ENCODE measurements around the gene ZAP70. TPM values are rescaled to one million over a fixed set of nuclear protein-coding genes. Genes with fewer than 3 reads are reported as not detected.

Gene ZAP70
- total and polyA plus RNA-seq, 2 of the 13 experiments (the other 11 are each of a cell fraction or from before 2014, with no cell fraction given), result 0.51 to 4.0 TPM

DNA sequence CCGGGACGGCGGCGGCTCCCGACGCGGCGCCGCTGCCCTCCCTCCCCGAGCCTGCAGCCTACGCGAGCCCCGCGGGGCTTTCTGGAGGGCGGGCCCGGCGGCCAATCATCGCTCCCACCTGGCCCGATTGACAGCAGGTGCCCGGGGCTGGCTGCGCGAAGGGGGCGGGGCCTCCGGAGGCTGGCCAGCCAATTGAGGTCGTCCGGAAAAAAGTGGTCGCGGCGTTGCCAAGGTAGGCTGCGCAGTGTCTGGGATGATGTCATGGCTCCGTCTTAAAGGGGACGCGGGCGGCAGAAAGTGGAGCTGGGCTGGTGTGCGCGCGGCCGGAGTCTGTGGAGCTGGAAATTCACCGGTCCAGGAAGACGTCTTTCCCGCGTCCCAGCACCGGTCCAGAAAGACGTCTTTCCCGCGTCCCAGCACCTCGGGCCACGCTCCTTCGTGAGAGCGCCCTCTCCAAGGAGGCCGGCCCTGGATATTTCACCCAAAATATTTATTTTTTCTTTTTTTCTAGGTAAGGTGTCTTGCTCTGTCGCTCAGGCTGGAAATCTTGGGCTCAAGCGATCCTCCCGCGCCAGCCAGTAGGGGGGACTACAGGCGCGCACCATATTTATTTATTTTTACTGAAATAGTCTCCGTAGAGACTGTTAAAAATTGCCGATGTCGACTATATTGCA is 49.3 kb upstream of the ZAP70 start, which contains the start of gene ACTR1B (continued):
- TF ChIP-seq ZNF367 (CRISPR knock-in tag; IDR thresholded peaks at IDR 0.05; ENCODE audit: borderline replicate concordance), result no peak
- TF ChIP-seq ESRRA (CRISPR knock-in tag; IDR thresholded peaks at IDR 0.05; ENCODE audit: low read depth), result no peak
- TF ChIP-seq SMARCC2 (IDR thresholded peaks at IDR 0.05), result no peak
- TF ChIP-seq ZNF605 (CRISPR knock-in tag; IDR thresholded peaks at IDR 0.05), result no peak
- no peak; the same call in 1 of the 2 replicates for TF ChIP-seq ZNF670 (CRISPR knock-in tag; IDR thresholded peaks at IDR 0.05; ENCODE audit: borderline replicate concordance)
- TF ChIP-seq, protein P1, sequence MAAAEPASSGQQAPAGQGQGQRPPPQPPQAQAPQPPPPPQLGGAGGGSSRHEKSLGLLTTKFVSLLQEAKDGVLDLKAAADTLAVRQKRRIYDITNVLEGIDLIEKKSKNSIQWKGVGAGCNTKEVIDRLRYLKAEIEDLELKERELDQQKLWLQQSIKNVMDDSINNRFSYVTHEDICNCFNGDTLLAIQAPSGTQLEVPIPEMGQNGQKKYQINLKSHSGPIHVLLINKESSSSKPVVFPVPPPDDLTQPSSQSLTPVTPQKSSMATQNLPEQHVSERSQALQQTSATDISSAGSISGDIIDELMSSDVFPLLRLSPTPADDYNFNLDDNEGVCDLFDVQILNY (CRISPR knock-in tag; conservative IDR thresholded peaks at IDR 0.05), result 0 out of 2 replicates have a peak, but pooled peaks have one; percentile 55
- TF ChIP-seq ZNF263 (CRISPR knock-in tag; IDR thresholded peaks at IDR 0.05), result peak; percentile 58
- no peak for TF ChIP-seq EHMT2 (IDR thresholded peaks at IDR 0.05; ENCODE audit: borderline replicate concordance, low read depth, low read length)
- no peak for TF ChIP-seq WIZ (CRISPR knock-in tag; IDR thresholded peaks at IDR 0.05)
- no peak for TF ChIP-seq SIX1 (CRISPR knock-in tag; IDR thresholded peaks at IDR 0.05; ENCODE audit: borderline replicate concordance)
- TF ChIP-seq ZNF7 (CRISPR knock-in tag; IDR thresholded peaks at IDR 0.05), result no peak
- TF ChIP-seq, protein P2, sequence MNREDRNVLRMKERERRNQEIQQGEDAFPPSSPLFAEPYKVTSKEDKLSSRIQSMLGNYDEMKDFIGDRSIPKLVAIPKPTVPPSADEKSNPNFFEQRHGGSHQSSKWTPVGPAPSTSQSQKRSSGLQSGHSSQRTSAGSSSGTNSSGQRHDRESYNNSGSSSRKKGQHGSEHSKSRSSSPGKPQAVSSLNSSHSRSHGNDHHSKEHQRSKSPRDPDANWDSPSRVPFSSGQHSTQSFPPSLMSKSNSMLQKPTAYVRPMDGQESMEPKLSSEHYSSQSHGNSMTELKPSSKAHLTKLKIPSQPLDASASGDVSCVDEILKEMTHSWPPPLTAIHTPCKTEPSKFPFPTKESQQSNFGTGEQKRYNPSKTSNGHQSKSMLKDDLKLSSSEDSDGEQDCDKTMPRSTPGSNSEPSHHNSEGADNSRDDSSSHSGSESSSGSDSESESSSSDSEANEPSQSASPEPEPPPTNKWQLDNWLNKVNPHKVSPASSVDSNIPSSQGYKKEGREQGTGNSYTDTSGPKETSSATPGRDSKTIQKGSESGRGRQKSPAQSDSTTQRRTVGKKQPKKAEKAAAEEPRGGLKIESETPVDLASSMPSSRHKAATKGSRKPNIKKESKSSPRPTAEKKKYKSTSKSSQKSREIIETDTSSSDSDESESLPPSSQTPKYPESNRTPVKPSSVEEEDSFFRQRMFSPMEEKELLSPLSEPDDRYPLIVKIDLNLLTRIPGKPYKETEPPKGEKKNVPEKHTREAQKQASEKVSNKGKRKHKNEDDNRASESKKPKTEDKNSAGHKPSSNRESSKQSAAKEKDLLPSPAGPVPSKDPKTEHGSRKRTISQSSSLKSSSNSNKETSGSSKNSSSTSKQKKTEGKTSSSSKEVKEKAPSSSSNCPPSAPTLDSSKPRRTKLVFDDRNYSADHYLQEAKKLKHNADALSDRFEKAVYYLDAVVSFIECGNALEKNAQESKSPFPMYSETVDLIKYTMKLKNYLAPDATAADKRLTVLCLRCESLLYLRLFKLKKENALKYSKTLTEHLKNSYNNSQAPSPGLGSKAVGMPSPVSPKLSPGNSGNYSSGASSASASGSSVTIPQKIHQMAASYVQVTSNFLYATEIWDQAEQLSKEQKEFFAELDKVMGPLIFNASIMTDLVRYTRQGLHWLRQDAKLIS (CRISPR knock-in tag; IDR thresholded peaks at IDR 0.05), result no peak
- peak; percentile 84 for TF ChIP-seq THAP11 (CRISPR knock-in tag; IDR thresholded peaks at IDR 0.05)
- no peak for TF ChIP-seq ZNF383 (CRISPR knock-in tag; IDR thresholded peaks at IDR 0.05; ENCODE audit: borderline replicate concordance)
- no peak for TF ChIP-seq EEA1 (CRISPR knock-in tag; IDR thresholded peaks at IDR 0.05; ENCODE audit: borderline replicate concordance)
- TF ChIP-seq, protein P3, sequence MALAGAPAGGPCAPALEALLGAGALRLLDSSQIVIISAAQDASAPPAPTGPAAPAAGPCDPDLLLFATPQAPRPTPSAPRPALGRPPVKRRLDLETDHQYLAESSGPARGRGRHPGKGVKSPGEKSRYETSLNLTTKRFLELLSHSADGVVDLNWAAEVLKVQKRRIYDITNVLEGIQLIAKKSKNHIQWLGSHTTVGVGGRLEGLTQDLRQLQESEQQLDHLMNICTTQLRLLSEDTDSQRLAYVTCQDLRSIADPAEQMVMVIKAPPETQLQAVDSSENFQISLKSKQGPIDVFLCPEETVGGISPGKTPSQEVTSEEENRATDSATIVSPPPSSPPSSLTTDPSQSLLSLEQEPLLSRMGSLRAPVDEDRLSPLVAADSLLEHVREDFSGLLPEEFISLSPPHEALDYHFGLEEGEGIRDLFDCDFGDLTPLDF (CRISPR knock-in tag; IDR thresholded peaks at IDR 0.05), result peak; percentile 88
- TF ChIP-seq NAIF1 (CRISPR knock-in tag; IDR thresholded peaks at IDR 0.05; ENCODE audit: borderline replicate concordance), result peak; percentile 85; the same call in 1 of the 2 replicates
- TF ChIP-seq ZFP37 (CRISPR knock-in tag; IDR thresholded peaks at IDR 0.05; ENCODE audit: borderline replicate concordance), result no peak
- TF ChIP-seq MATR3 (CRISPR knock-in tag; IDR thresholded peaks at IDR 0.05), result no peak
- peak; percentile 98 for TF ChIP-seq RFX5 (IDR thresholded peaks at IDR 0.05; ENCODE audit: low read depth, low read length)
- TF ChIP-seq GTF2F1 (IDR thresholded peaks at IDR 0.05; ENCODE audit: low read length), result no peak
- peak; percentile 96 for TF ChIP-seq NFYB (CRISPR knock-in tag; IDR thresholded peaks at IDR 0.05)
- peak; percentile 57; the same call in 1 of the 2 replicates for TF ChIP-seq KDM2A (CRISPR knock-in tag; IDR thresholded peaks at IDR 0.05; ENCODE audit: borderline replicate concordance, low read depth)
- no peak for TF ChIP-seq NR1H2 (CRISPR knock-in tag; IDR thresholded peaks at IDR 0.05; ENCODE audit: borderline replicate concordance, low read depth)
- peak; percentile 70; the same call in 1 of the 2 replicates for TF ChIP-seq YEATS2 (CRISPR knock-in tag; IDR thresholded peaks at IDR 0.05; ENCODE audit: borderline replicate concordance)
